H9 (cell line): Measurements from ENCODE around the gene ADGRG4. TPM values are rescaled to one million over a fixed set of nuclear protein-coding genes. Genes with fewer than 3 reads are reported as not detected.

Experiments
- DNase-seq: peaks from one replicate; pipeline ENCODE4 v3.0.0-alpha.2; 2017
- H2AFZ ChIP-seq: one replicate; pipeline ENCODE4 v1.6.1; 2013; ENCODE audit warnings: mild to moderate bottlenecking, low read length, control low read depth, moderate library complexity
- H2AK5ac ChIP-seq: 2 replicates; pipeline ENCODE4 v1.6.1; 2013; ENCODE audit warnings: low read length, control low read depth, mixed read lengths; ENCODE audit not compliant: insufficient read length
- H2BK120ac ChIP-seq: one replicate; pipeline ENCODE4 v1.6.1; 2013; ENCODE audit warnings: low read depth, mild to moderate bottlenecking, low read length, control low read depth, inconsistent platforms; ENCODE audit not compliant: poor library complexity, severe bottlenecking
- H2BK12ac ChIP-seq: 2 replicates; pipeline ENCODE4 v1.6.1; 2013; ENCODE audit warnings: low read length, control low read depth, mixed read lengths, low read depth; ENCODE audit not compliant: insufficient read length
- H2BK15ac ChIP-seq: 2 replicates; pipeline ENCODE4 v1.6.1; 2013; ENCODE audit warnings: low read depth, low read length, control low read depth
- H2BK20ac ChIP-seq: one replicate; pipeline ENCODE4 v1.6.1; 2013; ENCODE audit warnings: low read depth, mild to moderate bottlenecking, low read length, control low read depth, inconsistent platforms; ENCODE audit not compliant: poor library complexity, severe bottlenecking
- H2BK5ac ChIP-seq: 2 replicates; pipeline ENCODE4 v1.6.1; 2013; ENCODE audit warnings: low read length, control low read depth, mixed read lengths; ENCODE audit not compliant: insufficient read length
- H3K14ac ChIP-seq: 2 replicates; pipeline ENCODE4 v1.6.1; 2013; ENCODE audit warnings: low read length, control low read depth; ENCODE audit not compliant: insufficient read depth
- H3K18ac ChIP-seq: 2 replicates; pipeline ENCODE4 v1.6.1; 2013; ENCODE audit warnings: low read depth, mild to moderate bottlenecking, mixed read lengths, low read length, control low read depth; ENCODE audit not compliant: insufficient read length
- H3K23ac ChIP-seq: 2 replicates; pipeline ENCODE4 v1.6.1; 2013; ENCODE audit warnings: low read length, control low read depth, mixed read lengths, low read depth; ENCODE audit not compliant: insufficient read length
- H3K23me2 ChIP-seq: 2 replicates; pipeline ENCODE4 v1.6.1; 2013; ENCODE audit warnings: low read depth, mild to moderate bottlenecking, mixed read lengths, low read length, control low read depth; ENCODE audit not compliant: insufficient read length, poor library complexity, severe bottlenecking
- H3K27ac ChIP-seq: 2 replicates; pipeline ENCODE4 v1.5.1; 2013; ENCODE audit warnings: low read length, control low read depth, mixed read lengths, low read depth; ENCODE audit not compliant: insufficient read length
- H3K27me3 ChIP-seq: 2 replicates; pipeline ENCODE4 v1.6.1; 2013; ENCODE audit warnings: low read length, control low read depth, inconsistent platforms; ENCODE audit not compliant: insufficient read depth
- H3K4ac ChIP-seq: 2 replicates; pipeline ENCODE4 v1.6.1; 2013; ENCODE audit warnings: low read depth, mild to moderate bottlenecking, control low read depth, inconsistent platforms, low read length, moderate library complexity
- H3K4me1 ChIP-seq: 2 replicates; pipeline ENCODE4 v1.6.1; 2013; ENCODE audit warnings: low read length, control low read depth, inconsistent platforms; ENCODE audit not compliant: insufficient read depth
- H3K4me2 ChIP-seq: 2 replicates; pipeline ENCODE4 v1.6.1; 2013; ENCODE audit warnings: low read length, control low read depth, mixed read lengths; ENCODE audit not compliant: insufficient read length, insufficient read depth
- H3K56ac ChIP-seq: 2 replicates; pipeline ENCODE4 v1.6.1; 2013; ENCODE audit warnings: low read depth, mild to moderate bottlenecking, mixed read lengths, low read length, control low read depth; ENCODE audit not compliant: insufficient read length
- H3K79me1 ChIP-seq: 2 replicates; pipeline ENCODE4 v1.6.1; 2013; ENCODE audit warnings: low read depth, mild to moderate bottlenecking, moderate library complexity, low read length, control low read depth, inconsistent platforms; ENCODE audit not compliant: insufficient read depth, poor library complexity, severe bottlenecking
- H3K79me2 ChIP-seq: 2 replicates; pipeline ENCODE4 v1.6.1; 2013; ENCODE audit warnings: low read length, control low read depth, inconsistent platforms; ENCODE audit not compliant: insufficient read depth
- H3K9ac ChIP-seq: 2 replicates; pipeline ENCODE4 v1.6.1; 2013; ENCODE audit warnings: low read length, control low read depth, mixed read lengths; ENCODE audit not compliant: insufficient read length; ENCODE audit errors: extremely low read depth
- H3K9me3 ChIP-seq: one replicate; pipeline ENCODE4 v1.6.1; 2013; ENCODE audit warnings: low read depth, low read length, inconsistent platforms; ENCODE audit not compliant: control insufficient read depth
- H3T11ph ChIP-seq: one replicate; pipeline ENCODE4 v1.6.1; 2013; ENCODE audit warnings: mild to moderate bottlenecking, low read length, control low read depth, inconsistent platforms
- H4K20me1 ChIP-seq: one replicate; pipeline ENCODE4 v1.6.1; 2013; ENCODE audit not compliant: control insufficient read depth, insufficient read length, insufficient read depth
- H4K5ac ChIP-seq: 2 replicates; pipeline ENCODE4 v1.6.1; 2013; ENCODE audit warnings: low read depth, mild to moderate bottlenecking, mixed read lengths, low read length, control low read depth; ENCODE audit not compliant: insufficient read length
- H4K8ac ChIP-seq: replicated peaks from 2 replicates; pipeline ENCODE4 v1.6.1; 2013; ENCODE audit warnings: low read length, control low read depth, mixed read lengths, low read depth; ENCODE audit not compliant: insufficient read length
- H4K91ac ChIP-seq: 2 replicates; pipeline ENCODE4 v1.6.1; 2013; ENCODE audit warnings: low read depth, mild to moderate bottlenecking, moderate library complexity, mixed read lengths, low read length, control low read depth; ENCODE audit not compliant: insufficient read length
- H3K27ac Mint-ChIP-seq, 3 experiments: 2 replicates in 2 of 3; 3 replicates in 1 of 3; pipeline ENCODE4 v1.8.0; 2020 to 2021; ENCODE audit warnings: mixed read lengths in 3 of 3, mild to moderate bottlenecking in 1 of 3, moderate library complexity in 1 of 3
- H3K27me3 Mint-ChIP-seq: 2 replicates; pipeline ENCODE4 v1.8.0; 2021; ENCODE audit warnings: low read depth, mild to moderate bottlenecking, moderate library complexity, mixed read lengths
- H3K36me3 Mint-ChIP-seq, 3 experiments: 2 replicates in 2 of 3; 3 replicates in 1 of 3; pipeline ENCODE4 v1.8.0; 2020 to 2021; ENCODE audit warnings: low read depth in 3 of 3, mixed read lengths in 3 of 3; ENCODE audit not compliant: insufficient read depth in 1 of 3
- H3K4me1 Mint-ChIP-seq, 2 experiments: 2 replicates each; pipeline ENCODE4 v1.8.0; 2020; ENCODE audit warnings: mixed read lengths in 2 of 2
- H3K4me3 Mint-ChIP-seq, 2 experiments: 2 replicates in 1 of 2; 3 replicates in 1 of 2; pipeline ENCODE4 v1.8.0; 2020 to 2021; ENCODE audit warnings: mild to moderate bottlenecking in 2 of 2, mixed read lengths in 2 of 2, moderate library complexity in 1 of 2
- H3K9me3 Mint-ChIP-seq, 2 experiments: 2 replicates in 1 of 2; 3 replicates in 1 of 2; pipeline ENCODE4 v1.8.0; 2020; ENCODE audit warnings: mild to moderate bottlenecking in 2 of 2, mixed read lengths in 2 of 2, moderate library complexity in 1 of 2
- CTCF ChIP-seq: fragments of 200-600 bp; sonication (generic); conservative IDR thresholded peaks from 3 replicates; pipeline ENCODE4 v1.8.0; 2021; ENCODE audit warnings: antibody characterized with exemption, mild to moderate bottlenecking
- WGBS: extraction: QIAGEN DNeasy Blood & Tissue Kit; methylation state at CpG from one replicate; pipeline ENCODE4 v1.1.7; 2013; ENCODE audit warnings: missing lambda C conversion rate, low lambda C conversion rate, mixed read lengths; ENCODE audit not compliant: insufficient read length; ENCODE audit errors: extremely low coverage; 5-methylcytosine and 5-hydroxymethylcytosine counted together
- total RNA-seq: library from RNA; stranded (reverse); gene quantifications from 2 replicates; pipeline ENCODE4 v1.2.1, GENCODE V29; 2021

The ADGRG4 gene
- total RNA-seq, 1 experiment from 2014 or later: not detected

GRCh38 chrX:136307471-136307870, 6.7 kb downstream of the ADGRG4 start:
- H3K9me3 Mint-ChIP-seq: peaks cover 65 to 67% of the 10 kb centered on the region in 2 experiments
- Histone ChIP-seq H3K4me1 (no peaks in the 10 kb centered on the region), H3K4ac (no peak overlapping the region), H3K9ac (no peak overlapping the region), H2BK15ac (no peak overlapping the region), H3K56ac (no peak overlapping the region), H3K79me1 (no peaks in the 10 kb centered on the region), H3K23ac (no peak overlapping the region), H4K8ac (no peak overlapping the region), H3K27ac (no peak overlapping the region), H2BK12ac (no peak overlapping the region), H3K79me2 (no peaks in the 10 kb centered on the region), H2BK5ac (no peak overlapping the region), H4K5ac (no peak overlapping the region), H3K14ac (no peak overlapping the region), H2AFZ (no peak overlapping the region), H3K18ac (no peak overlapping the region), H2BK120ac (no peak overlapping the region), H2BK20ac (no peak overlapping the region), H4K91ac (no peak overlapping the region), H3K23me2 (no peaks in the 10 kb centered on the region), H2AK5ac (no peak overlapping the region), H3T11ph (no peak overlapping the region), H3K9me3 (peaks cover 53% of the 10 kb centered on the region), H3K27me3 (no peaks in the 10 kb centered on the region), H4K20me1 (no peaks in the 10 kb centered on the region), H3K4me2 (no peak overlapping the region)
- TF ChIP-seq CTCF: no peak
- WGBS: no CpG with 5 or more reads among the region's 1 CpG
- peaks cover 4 to 5% of the 10 kb centered on the region in 2 experiments; a peak in 1 of 4 replicates for H3K4me1 Mint-ChIP-seq
- H3K27me3 Mint-ChIP-seq: peaks cover 58% of the 10 kb centered on the region
- H3K27ac Mint-ChIP-seq: no peak overlapping the region
- no peak for DNase-seq
- peaks cover 0 to 3% (median 0%) of the 10 kb centered on the region in 3 experiments; a peak in 3 of 7 replicates for H3K36me3 Mint-ChIP-seq
- H3K4me3 Mint-ChIP-seq: no peak overlapping the region
